IPS-11a (cell line): Measurements from ENCODE around the gene VIPR1.
"Not testable (repeated sequence)": the region's sequence is repeated elsewhere in the genome, so short reads cannot be mapped to it uniquely, and the experiment has no call there.

Experiments used
- H3K4me3 ChIP-seq: one replicate; pipeline ENCODE4 v1.5.1; 2013; ENCODE audit warnings: low read depth, low read length, control low read depth

VIPR1 gene

GRCh38 chr3:42562047-42562907 lies 59.8 kb downstream of the VIPR1 start:
- no peak overlapping the region for H3K4me3 ChIP-seq

- H3K4me3 ChIP-seq = no peak overlapping the region
These were observed 67.2 kb downstream of the VIPR1 start for GRCh38 chr3:42569593-42570142.

DNA sequence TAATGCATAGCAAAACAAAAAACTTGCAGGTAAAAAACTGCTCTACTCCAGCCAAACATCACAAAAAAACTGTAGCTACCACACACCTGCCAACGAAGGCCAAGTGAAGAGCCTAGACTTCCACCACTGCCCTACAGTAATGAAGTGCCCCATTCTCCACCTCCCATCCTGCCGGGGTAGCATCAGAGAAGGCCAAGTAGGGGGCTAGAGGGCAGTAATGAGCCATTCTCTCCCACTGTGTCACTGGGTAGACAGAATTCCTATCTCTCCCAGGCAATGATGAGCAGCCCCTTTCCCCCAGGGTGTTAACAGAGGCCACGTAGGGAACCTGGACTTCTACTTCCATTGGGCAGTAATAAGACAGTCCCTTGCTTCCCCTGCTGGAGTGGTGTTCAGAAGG lies 69.8 kb downstream of the VIPR1 start:
- H3K4me3 ChIP-seq = no peak overlapping the region

- H3K4me3 ChIP-seq = no peak overlapping the region
These were observed 72.8 kb downstream of the VIPR1 start for GRCh38 chr3:42575137-42575741.

DNA sequence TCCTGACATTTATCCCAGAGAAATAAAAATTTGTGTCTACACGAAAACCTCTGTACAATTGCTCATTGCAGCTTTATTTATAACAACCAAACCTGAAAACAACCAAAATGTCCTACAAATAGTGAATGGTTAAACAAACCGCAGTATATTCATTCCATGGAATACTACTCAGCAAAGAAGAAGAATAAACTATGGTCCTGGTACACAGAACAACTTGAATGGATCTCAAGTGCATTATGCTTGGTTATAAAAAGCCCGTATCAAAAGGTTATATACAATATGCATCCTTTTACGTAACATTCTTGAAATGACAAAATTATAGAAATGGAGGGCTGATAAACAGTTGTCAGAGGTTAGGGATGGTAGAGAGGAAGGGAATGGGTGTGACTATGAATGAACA lies 75.6 kb downstream of the VIPR1 start:
- no peak overlapping the region for H3K4me3 ChIP-seq

DNA sequence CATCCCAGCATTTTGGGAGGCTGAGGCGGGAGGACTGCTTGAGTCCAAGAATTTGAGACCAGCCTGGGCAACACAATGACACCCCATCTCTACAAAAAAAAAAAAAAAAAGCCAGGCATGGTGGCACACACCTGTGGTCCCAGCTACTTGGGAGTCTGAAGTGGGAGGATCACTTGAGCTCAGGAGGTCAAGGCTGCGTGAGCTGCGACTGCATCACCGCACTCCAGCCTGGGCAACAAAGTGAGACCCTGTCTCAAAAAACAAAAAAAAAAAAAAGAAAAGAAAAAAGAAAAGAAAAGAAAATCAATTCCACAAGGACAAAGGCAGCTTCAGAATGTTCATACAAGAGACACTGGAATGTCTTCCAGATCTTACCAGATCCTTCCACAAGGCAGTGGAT lies 76.9 kb downstream of the VIPR1 start:
- not testable (repeated sequence) for H3K4me3 ChIP-seq

GRCh38 chr3:42581400-42581708 lies 78.9 kb downstream of the VIPR1 start:
- peak overlapping the region; percentile 81 for H3K4me3 ChIP-seq

DNA sequence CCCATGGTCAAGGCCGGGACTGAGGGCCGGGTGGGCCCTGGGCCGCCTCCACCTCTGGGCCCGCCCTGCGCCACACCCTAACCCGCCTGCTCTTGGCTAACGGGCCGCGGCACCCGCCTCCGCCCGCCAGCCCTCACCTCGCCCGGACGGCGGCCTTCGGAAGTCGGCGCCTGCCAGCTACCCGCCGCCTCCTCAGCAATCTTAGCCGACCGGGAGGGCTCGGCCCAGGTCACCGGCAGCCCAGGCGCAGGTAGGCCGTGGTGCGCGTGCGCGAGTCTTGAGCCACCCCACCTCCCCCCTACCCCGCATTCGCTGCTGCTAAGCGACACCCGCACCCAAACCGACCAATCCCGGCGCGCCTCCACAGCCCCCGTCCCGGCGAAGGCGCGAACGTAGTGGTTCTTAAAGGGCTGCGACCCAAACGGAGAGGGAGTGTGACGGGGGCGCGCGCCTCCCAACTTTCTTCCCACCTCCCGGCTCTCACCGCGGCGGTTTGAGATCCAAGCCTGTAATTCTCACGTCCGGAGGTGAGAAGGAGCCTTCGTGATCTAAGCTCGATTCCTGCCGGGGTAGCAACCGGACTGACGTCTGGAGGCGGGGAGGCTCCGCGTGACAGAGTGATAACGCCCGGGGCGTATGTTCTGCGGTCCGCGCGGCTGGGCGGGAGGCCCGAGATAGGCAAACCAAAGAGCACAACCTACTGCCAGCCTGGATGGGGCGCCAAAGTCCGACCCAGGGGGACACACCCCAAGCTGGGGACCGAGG lies 79.4 kb downstream of the VIPR1 start, which contains the start of gene SEC22C:
Gene SEC22C, minus strand, starts transcription at position 259 of the 765 bp plus-strand sequence. CDS start 12,921 bp downstream, outside the sequence.
- peak within 1 kb of the TSS; percentile 81 for H3K4me3 ChIP-seq

GRCh38 chr3:42582474-42583070 lies 80.1 kb downstream of the VIPR1 start:
- peak overlapping the region; percentile 81 for H3K4me3 ChIP-seq
